GM06990 (cell line): ENCODE results near the gene NLRX1.
"Not testable (repeated sequence)": the region's sequence is repeated elsewhere in the genome, so short reads cannot be mapped to it uniquely, and the experiment has no call there.

Experiments
- DNase-seq: peaks from one replicate; pipeline ENCODE4 v3.0.0-alpha.2; 2011; ENCODE audit not compliant: insufficient read length; ENCODE audit errors: extremely low read depth
- H3K27me3 ChIP-seq: replicated peaks from 2 replicates; pipeline ENCODE4 v1.6.0; 2011; ENCODE audit warnings: low read length; ENCODE audit not compliant: control insufficient read depth, insufficient read depth
- H3K36me3 ChIP-seq: 2 replicates; pipeline ENCODE4 v1.5.1; 2011; ENCODE audit warnings: low read length; ENCODE audit not compliant: control insufficient read depth, insufficient read depth
- H3K4me3 ChIP-seq: replicated peaks from 2 replicates; pipeline ENCODE4 v1.5.1; 2011; ENCODE audit warnings: low read depth, mild to moderate bottlenecking, control low read depth, low read length
- CTCF ChIP-seq: IDR thresholded peaks from 2 replicates; pipeline ENCODE4 v1.5.1; 2011; ENCODE audit warnings: low read length, control low read depth, mild to moderate bottlenecking, inconsistent platforms; ENCODE audit not compliant: insufficient read depth, poor library complexity, severe bottlenecking

NLRX1 gene

GRCh38 chr11:119190531-119190930, 22.0 kb downstream of the NLRX1 start:
- no peak for TF ChIP-seq CTCF
- H3K4me3 ChIP-seq = no peak overlapping the region
- DNase-seq = no peak
- H3K27me3 ChIP-seq = no peaks in the 10 kb centered on the region
- no peaks in the 10 kb centered on the region for H3K36me3 ChIP-seq

GRCh38 chr11:119191265-119191664, 22.7 kb downstream of the NLRX1 start:
- DNase-seq, H3K4me3 ChIP-seq, H3K36me3 ChIP-seq, H3K27me3 ChIP-seq: not testable (repeated sequence)

GRCh38 chr11:119192111-119192510, 23.6 kb downstream of the NLRX1 start:
- Histone ChIP-seq H3K4me3 (no peak overlapping the region), H3K27me3 (no peaks in the 10 kb centered on the region), H3K36me3 (no peaks in the 10 kb centered on the region)
- no peak for DNase-seq
- TF ChIP-seq CTCF = no peak

- no peak for TF ChIP-seq CTCF
- Histone ChIP-seq H3K27me3 (no peaks in the 10 kb centered on the region), H3K36me3 (no peaks in the 10 kb centered on the region), H3K4me3 (no peak overlapping the region)
- DNase-seq = no peak
Measured at GRCh38 chr11:119193001-119193400, 24.5 kb downstream of the NLRX1 start.

- H3K4me3 ChIP-seq = no peak overlapping the region
- TF ChIP-seq CTCF = no peak
- DNase-seq = no peak
- no peaks in the 10 kb centered on the region for H3K36me3 ChIP-seq
- H3K27me3 ChIP-seq = no peaks in the 10 kb centered on the region
Measured at GRCh38 chr11:119193626-119194025, 25.1 kb downstream of the NLRX1 start.

GRCh38 chr11:119194811-119195440, 26.4 kb downstream of the NLRX1 start:
- H3K4me3 ChIP-seq = no peak overlapping the region
- no peak for DNase-seq
- no peaks in the 10 kb centered on the region for H3K27me3 ChIP-seq
- no peak for TF ChIP-seq CTCF
- H3K36me3 ChIP-seq = no peaks in the 10 kb centered on the region
